Urinary bladder (tissue), 4 donors: ENCODE measurements around the gene SF3A2. TPM values are rescaled to one million over a fixed set of nuclear protein-coding genes. Genes with fewer than 3 reads are reported as not detected.

ENCODE experiments used
- DNase-seq: peaks from one replicate; pipeline ENCODE4 v3.0.0-alpha.2; 2015; ENCODE audit errors: extremely low spot score
- H3K27ac ChIP-seq: one replicate; pipeline ENCODE4 v1.5.1; 2013; ENCODE audit warnings: low read depth, mild to moderate bottlenecking, moderate library complexity
- H3K36me3 ChIP-seq: one replicate; pipeline ENCODE4 v1.6.1; 2013; ENCODE audit warnings: mild to moderate bottlenecking, moderate library complexity; ENCODE audit not compliant: insufficient read depth
- H3K4me1 ChIP-seq: one replicate; pipeline ENCODE4 v1.6.1; 2013; ENCODE audit warnings: mild to moderate bottlenecking, moderate library complexity; ENCODE audit not compliant: insufficient read depth
- H3K4me3 ChIP-seq: one replicate; pipeline ENCODE4 v1.5.1; 2013; ENCODE audit warnings: low read depth, low read length
- WGBS: extraction: QIAGEN DNeasy Blood & Tissue Kit; methylation state at CpG from one replicate; pipeline ENCODE4 v1.1.7; 2013; 5-methylcytosine and 5-hydroxymethylcytosine counted together
- polyA plus RNA-seq: library from polyadenylated mRNA; stranded (reverse); fragments of 200-250 nt; gene quantifications from one replicate; pipeline ENCODE4 v1.2.3, GENCODE V29; 2013
- total RNA-seq: library from RNA; depleted of rRNA; stranded (reverse); fragments of >200 nt; gene quantifications from one replicate; pipeline ENCODE4 v1.2.3, GENCODE V29; 2014
- donor health status: healthy with polysubstance abuse.
- donor health status: healthy.

Gene SF3A2
- total and polyA plus RNA-seq, 2 donors = 32.5 to 69.9 TPM

- WGBS = 9% methylated on average over 18 of the region's 18 CpGs
- no peak overlapping the region for H3K4me3 ChIP-seq
- DNase-seq = no peak
- H3K4me1 ChIP-seq = peaks cover 1% of the 10 kb centered on the region
- H3K27ac ChIP-seq = no peak overlapping the region
- H3K36me3 ChIP-seq = no peaks in the 10 kb centered on the region
Observed at GRCh38 chr19:2252797-2253105, 16.1 kb downstream of the SF3A2 start.

GRCh38 chr19:2253106-2254063, 16.8 kb downstream of the SF3A2 start:
- H3K4me1 ChIP-seq = peaks cover 1% of the 10 kb centered on the region
- H3K4me3 ChIP-seq = peak overlapping the region; percentile 2
- WGBS = 3% methylated on average over 77 of the region's 77 CpGs
- no peak for DNase-seq
- H3K27ac ChIP-seq = no peak overlapping the region
- H3K36me3 ChIP-seq = no peaks in the 10 kb centered on the region

- Histone ChIP-seq H3K4me3 (no peak overlapping the region), H3K36me3 (no peaks in the 10 kb centered on the region), H3K27ac (no peak overlapping the region), H3K4me1 (peaks cover 1% of the 10 kb centered on the region)
- 61% methylated on average over 20 of the region's 20 CpGs for WGBS
- no peak for DNase-seq
Observed at GRCh38 chr19:2254064-2254872, 17.6 kb downstream of the SF3A2 start.

- 90% methylated on average over 16 of the region's 16 CpGs for WGBS
- no peak for DNase-seq
- H3K27ac ChIP-seq = no peak overlapping the region
- H3K4me3 ChIP-seq = no peak overlapping the region
- no peaks in the 10 kb centered on the region for H3K36me3 ChIP-seq
- H3K4me1 ChIP-seq = no peaks in the 10 kb centered on the region
Observed at GRCh38 chr19:2255112-2255845, 18.7 kb downstream of the SF3A2 start.

- Histone ChIP-seq H3K36me3 (no peaks in the 10 kb centered on the region), H3K4me3 (no peak within 1 kb of the TSS), H3K4me1 (no peaks in the 10 kb centered on the region), H3K27ac (no peak within 1 kb of the TSS)
- 73% methylated on average over 24 of the region's 24 CpGs for WGBS
- DNase-seq = no peak
Observed at GRCh38 chr19:2255982-2256685, 19.5 kb downstream of the SF3A2 start, which contains the start of gene JSRP1. TSS of gene JSRP1 (minus strand) at chr19:2256417. CDS start at chr19:2255314, 1,103 bp downstream.

GRCh38 chr19:2259336-2259735, 22.7 kb downstream of the SF3A2 start:
- no peak for DNase-seq
- H3K4me3 ChIP-seq = no peak overlapping the region
- no peaks in the 10 kb centered on the region for H3K36me3 ChIP-seq
- no peaks in the 10 kb centered on the region for H3K4me1 ChIP-seq
- no peak overlapping the region for H3K27ac ChIP-seq
- WGBS = 77% methylated on average over 5 of the region's 5 CpGs

- no peaks in the 10 kb centered on the region for H3K4me1 ChIP-seq
- no peak overlapping the region for H3K27ac ChIP-seq
- H3K36me3 ChIP-seq = no peaks in the 10 kb centered on the region
- no peak for DNase-seq
- no peak overlapping the region for H3K4me3 ChIP-seq
- 63% methylated on average over 11 of the region's 11 CpGs for WGBS
Observed at GRCh38 chr19:2260341-2260805, 23.7 kb downstream of the SF3A2 start.

GRCh38 chr19:2261438-2262172, 25.0 kb downstream of the SF3A2 start:
- no peaks in the 10 kb centered on the region for H3K36me3 ChIP-seq
- no peak for DNase-seq
- H3K4me1 ChIP-seq = no peaks in the 10 kb centered on the region
- WGBS = 70% methylated on average over 7 of the region's 7 CpGs
- no peak overlapping the region for H3K27ac ChIP-seq
- H3K4me3 ChIP-seq = no peak overlapping the region

- Histone ChIP-seq H3K4me1 (no peaks in the 10 kb centered on the region), H3K4me3 (no peak overlapping the region), H3K27ac (no peak overlapping the region), H3K36me3 (no peaks in the 10 kb centered on the region)
- WGBS = 50% methylated on average over 18 of the region's 18 CpGs
- no peak for DNase-seq
Observed at GRCh38 chr19:2266183-2266993, 29.8 kb downstream of the SF3A2 start.

- H3K4me3 ChIP-seq = no peak overlapping the region
Observed at GRCh38 chr19:2268480-2268830, 31.8 kb downstream of the SF3A2 start.

GRCh38 chr19:2268861-2269243, 32.2 kb downstream of the SF3A2 start:
- Histone ChIP-seq H3K4me3 (peak overlapping the region; percentile 97), H3K4me1 (no peaks in the 10 kb centered on the region), H3K36me3 (no peaks in the 10 kb centered on the region), H3K27ac (no peak overlapping the region)
- no peak for DNase-seq
- WGBS = 2% methylated on average over 19 of the region's 19 CpGs

More at GRCh38 chr19:2268480-2268830, 31.8 kb downstream of the SF3A2 start:
- WGBS = 84% methylated on average over 4 of the region's 4 CpGs
- no peak for DNase-seq
- no peaks in the 10 kb centered on the region for H3K4me1 ChIP-seq
- no peak overlapping the region for H3K27ac ChIP-seq
- H3K36me3 ChIP-seq = no peaks in the 10 kb centered on the region
